HG03108 (cell line): ENCODE measurements around the gene TRAF5.

ENCODE experiments used
- ATAC-seq: cut with Tn5 transposase; IDR thresholded peaks from one replicate; pipeline ENCODE4 v1.9.1; 2021; ENCODE audit warnings: moderate library complexity; ENCODE audit not compliant: unreplicated experiment

TRAF5 gene

DNA sequence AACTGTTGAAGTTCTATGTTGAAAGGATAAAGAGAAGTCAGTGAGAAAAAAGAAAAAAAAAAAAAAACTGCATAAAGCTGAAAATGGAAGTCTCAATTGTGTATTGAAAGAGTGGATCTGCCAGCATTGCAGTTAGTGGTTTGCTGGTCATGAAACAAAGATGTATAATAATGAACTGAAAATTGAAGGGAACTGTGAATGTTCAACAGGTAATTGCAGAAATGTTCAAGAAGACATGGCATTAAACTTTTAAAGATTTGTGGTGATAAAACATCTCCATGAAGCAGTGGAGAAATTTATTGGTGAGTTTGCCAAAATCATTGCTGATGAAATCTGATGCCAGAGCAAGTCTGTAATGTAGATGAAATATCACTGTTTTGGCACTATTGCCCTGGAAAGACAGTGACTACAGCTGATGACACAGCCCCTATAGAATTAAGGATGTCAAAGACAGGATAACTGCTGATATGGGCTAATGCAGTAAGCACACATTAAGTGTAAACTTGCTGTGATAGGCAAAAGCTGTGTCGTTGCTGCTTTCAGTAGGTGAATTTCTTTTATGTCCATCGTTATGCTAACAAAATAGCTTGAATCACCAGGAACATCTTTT, 94.3 kb downstream of the TRAF5 start:
- ATAC-seq = no peak

DNA sequence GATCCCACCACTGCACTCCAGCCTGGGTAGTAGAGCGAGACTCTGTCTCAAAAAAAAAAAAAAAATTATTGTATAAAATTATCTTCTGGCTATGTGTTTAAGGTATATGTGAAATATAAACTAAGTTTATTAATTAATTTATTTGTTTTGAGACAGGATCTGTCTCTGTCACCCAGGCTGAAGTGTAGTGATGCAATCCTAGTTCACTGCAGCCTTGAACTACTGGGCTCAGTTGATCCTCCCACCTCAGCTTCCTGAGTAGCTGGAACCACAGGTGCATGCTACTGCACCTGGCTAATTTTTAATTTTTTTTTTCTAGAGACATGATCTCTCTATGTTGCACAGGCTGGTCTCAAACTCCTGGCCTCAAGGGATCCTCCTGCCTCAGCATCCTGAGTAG, 97.4 kb downstream of the TRAF5 start:
- ATAC-seq = no peak
